IPS DF 4.7 (cell line): Measurements from ENCODE around the gene NF1.
"Not testable (repeated sequence)": the region's sequence is repeated elsewhere in the genome, so short reads cannot be mapped to it uniquely, and the experiment has no call there.

Experiments
- DNase-seq: peaks from one replicate; pipeline ENCODE4 v3.0.0-alpha.2; 2013; ENCODE audit warnings: low spot score; ENCODE audit errors: extremely low read depth

NF1 gene

GRCh38 chr17:31382668-31383275, 288.0 kb downstream of the NF1 start:
- not testable (repeated sequence) for DNase-seq

DNA sequence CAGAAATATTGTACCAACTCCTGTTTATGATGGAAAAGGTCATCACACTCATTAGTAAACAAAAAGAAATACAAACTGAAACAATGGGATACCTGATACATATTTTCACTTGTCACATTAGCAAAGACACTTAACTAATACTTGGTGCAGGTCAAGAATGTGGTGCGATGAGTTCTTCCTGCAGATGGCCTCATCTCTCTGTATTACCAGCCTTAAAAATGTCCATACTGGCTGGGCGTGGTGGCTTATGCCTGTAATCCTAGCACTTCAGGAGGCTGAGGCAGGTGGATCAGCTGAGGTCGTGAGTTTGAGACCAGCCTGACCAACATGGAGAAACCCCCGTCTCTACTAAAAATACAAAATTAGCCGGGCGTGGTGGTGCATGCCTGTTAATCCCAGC, 288.7 kb downstream of the NF1 start:
- DNase-seq: not testable (repeated sequence)

DNA sequence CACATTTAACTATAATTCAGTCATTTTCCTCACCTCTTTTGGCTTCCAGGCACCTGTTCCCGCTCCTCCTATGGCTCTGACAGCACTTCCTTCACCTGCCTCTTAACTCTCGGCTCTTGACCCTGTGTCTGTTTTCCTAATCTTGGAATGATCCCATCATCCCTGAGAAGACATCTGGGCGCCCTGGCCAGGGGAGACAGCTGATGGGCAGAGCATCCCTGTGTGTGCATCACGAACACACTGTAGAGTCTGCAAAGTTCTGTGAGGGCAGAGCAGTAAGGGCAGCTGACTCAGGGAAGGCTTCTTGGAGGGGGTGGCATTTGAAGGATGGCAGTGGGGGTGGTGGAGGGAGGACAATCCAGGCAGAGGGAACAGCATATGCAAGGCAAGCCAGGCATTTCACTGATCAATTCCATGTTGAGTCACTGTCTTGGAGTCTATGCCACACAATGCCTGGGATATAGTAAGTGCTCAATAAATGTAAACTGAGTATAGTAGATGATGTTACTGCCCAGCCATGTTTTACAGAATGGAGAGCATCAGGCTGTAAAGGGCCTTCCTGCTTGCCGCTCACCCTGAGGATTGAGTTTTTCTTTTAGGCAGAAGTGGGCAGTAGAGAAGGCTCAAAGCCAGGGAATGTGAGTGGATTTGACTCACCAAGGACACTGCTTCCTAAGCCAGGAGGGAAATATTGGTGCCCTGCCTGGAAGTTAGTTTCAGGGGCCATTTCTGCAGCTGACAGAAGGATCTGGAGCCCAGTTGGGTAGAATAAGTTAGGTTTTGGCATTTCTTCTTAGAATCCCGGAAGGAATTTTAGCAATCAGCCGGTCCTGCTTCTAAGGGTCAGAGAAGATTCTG, 290.9 kb downstream of the NF1 start:
- DNase-seq: no peak

DNA sequence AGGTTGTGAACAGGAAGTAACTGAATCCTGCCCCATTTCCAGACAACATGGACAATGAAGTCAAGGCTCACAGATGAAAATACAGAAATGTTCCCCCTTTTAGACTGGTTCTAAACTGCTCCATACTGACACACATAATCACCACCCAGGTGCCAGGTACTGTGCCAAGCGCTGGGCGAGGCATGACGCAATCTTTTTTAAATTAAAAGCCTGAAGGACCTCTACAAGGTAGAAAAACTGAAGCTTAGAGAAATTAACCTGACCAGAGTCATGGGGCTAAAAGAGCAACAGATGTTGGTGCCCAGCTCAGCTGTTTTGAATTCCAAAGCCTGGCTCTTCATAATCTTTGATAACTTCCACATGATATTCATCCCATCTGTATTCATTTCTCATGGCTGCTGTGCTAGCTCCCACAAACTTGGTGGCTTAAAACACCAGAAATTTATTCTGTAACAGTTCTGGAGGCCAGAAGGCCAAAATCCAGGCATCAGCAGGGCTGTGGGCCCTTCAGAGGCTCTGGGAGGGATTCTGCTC, 291.8 kb downstream of the NF1 start:
- DNase-seq: no peak

DNA sequence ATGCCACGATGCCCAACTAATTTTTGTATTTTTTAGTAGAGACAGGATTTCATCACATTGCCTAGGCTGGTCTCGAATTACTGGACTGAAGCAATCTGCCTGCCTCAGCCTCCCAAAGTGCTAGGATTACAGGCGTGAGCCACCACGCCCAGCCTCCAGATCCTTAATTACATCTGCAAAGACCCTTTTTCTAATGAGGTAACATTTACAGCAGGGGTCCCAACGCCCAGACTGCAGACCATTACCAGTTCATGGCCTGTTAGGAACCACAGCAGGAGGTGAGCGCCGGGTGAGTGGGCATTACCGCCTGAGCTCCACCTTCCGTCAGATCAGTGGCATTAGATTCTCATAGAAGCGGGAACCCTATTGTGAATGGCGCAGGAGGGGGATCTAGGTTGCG, 292.7 kb downstream of the NF1 start:
- no peak for DNase-seq

- no peak for DNase-seq
Measured at GRCh38 chr17:31388351-31388750, 293.6 kb downstream of the NF1 start.

DNA sequence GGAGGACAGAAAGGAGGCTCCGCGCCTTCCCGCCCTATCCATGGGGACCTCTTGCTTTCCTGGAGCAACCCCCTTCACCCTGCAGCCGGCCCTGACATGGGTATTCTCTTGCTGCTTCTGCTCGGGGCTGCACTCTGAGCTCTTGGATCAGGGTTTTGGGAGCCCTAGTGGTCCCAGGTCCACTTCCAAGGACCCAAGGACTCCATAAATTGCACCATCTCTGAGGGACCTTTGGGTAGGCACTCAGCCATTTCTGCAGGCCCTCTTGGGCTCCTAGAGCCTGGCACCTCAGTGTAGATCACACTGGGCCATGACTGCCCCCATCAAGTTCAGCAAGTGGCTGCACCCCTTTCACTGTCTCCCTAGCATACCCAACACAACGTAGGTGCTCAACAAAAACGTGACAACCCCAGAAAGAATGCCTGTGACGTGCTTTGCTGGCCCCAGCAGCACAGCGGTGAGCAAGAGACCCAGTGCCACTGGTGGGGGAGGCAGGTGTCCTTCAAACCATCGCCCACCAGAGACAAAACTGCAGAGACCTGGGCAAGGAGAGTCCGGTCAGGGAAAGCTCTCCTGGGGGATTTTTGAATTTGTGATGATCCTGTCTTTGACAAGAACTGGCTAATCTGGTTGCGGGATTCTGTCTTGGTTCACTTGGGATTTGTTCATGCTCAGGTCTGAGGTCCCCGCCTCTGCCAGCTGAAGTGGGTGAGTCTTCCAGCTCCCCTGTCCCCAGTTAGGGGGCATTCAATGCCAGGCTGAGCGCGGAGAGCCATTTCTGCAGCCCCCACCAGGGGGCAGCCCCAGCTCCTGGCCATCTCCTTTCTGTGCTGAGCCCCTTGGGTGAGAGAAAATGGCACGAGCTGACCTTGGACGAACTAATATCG, 294.2 kb downstream of the NF1 start:
- no peak for DNase-seq

GRCh38 chr17:31389657-31390381, 295.0 kb downstream of the NF1 start:
- DNase-seq: no peak

DNA sequence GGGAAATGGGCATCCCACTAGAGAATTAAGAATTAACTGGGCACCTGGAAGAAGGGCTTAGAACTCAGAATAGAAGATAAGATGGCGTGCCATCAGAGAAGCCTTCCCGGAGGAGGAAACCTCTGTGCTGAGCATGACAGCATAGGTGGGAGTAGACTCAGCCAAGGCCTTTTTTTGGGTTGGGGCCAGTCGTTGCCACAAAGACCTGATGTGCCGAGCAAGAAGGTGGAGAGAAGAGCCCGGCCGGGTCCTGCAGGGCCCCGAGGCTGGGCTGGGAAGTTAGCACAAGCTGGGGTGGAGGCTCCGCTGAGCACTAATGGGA, 295.6 kb downstream of the NF1 start:
- DNase-seq: no peak

DNA sequence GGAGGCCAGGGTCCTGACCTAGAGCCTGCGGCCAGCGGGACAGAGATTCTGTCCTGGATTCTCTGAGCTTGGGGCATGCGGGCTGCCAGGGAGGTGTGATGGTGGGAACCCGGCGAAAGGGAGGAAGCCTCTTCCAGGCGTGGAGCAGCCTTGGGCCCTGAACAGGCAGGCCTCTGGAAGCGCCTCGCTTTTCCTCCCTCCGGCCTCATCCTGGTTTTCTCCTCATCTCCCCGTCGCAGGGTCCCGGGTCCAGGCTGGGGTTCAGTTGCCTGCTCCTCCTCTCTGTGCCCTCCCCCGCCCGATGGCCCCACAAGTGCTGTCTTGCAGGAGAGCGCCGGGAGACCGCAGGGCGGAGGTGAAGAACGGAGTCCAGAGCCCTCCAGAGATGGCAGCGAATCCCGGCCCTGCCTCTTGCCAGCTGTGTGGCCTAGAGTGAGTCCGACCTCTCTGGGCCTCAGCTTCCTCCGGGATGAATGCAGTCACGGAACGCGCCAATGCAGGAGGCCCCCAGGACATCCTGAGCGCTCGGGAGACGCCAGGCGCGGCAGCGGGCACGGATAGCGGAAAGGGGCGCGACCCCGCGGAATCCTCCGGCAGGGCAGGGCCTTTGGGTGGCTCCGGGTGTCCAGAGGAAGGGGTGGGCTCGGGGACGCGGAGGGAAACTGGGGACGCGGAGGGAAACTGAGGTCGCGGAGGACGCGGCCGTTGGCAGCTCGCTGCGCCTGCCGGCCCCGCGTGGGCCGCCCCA, 296.1 kb downstream of the NF1 start:
- DNase-seq: no peak

GRCh38 chr17:31391496-31391949, 296.7 kb downstream of the NF1 start, which contains the start of gene RAB11FIP4:
Gene RAB11FIP4, plus strand, starts transcription at chr17:31391675. Its CDS starts 178 bp downstream, at chr17:31391853.
- DNase-seq: no peak

GRCh38 chr17:31392002-31392855, 297.5 kb downstream of the NF1 start:
- no peak for DNase-seq

- DNase-seq: no peak
Measured at GRCh38 chr17:31392856-31393748, 298.3 kb downstream of the NF1 start.

- no peak for DNase-seq
Measured at GRCh38 chr17:31393749-31394146, 299.0 kb downstream of the NF1 start.

DNA sequence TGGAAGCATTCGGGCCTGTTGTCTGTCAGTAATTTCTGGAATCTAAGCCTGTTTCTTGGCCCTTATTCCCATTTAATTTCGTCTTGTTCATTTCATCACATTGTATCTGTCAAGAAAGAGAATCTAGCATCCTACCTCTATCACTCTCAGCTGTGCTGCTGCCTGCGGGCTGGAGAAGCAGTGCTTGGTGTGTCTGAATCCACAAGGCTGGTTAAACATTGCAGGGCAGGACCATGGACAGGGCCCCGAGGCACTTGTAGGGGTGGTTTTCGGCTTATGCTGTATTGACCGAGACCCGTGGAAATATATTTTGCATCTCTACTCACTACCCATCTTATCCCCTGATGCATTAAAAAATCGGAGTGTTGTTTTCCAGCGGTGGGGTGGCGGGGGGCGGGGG, 299.8 kb downstream of the NF1 start:
- no peak for DNase-seq

DNA sequence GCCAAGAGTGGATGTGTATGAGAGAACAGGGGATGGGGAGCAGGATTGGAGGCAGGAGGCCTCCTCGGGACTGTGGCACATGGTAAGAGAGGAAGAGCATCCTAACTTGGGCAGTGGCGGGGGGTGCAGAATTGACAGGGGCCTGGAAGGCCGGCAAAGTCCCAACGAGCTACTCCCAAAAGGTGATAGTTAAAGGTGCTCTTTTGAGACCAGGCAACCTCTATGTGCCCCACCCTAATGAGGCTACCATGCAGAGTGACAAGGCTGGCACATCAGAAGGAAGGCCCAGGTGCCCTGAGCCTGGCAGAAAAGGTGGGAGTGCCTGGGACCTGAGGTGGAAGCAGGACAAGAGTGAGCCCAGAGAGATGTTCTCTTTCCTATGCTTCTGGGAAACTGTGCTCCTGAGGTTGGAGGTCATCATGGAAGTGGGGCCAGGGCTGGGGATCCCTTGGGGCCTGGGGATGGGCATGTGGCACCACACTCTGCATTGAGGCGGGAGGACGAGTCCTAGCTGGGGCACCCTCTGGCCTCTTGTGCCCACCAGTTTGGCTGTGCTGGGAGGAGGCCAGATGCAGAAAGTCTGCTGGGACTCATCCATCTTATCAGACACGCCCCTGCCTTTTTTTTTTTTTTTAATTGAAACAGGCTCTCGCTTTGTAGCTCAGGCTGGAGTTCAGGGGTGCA, 302.6 kb downstream of the NF1 start:
- DNase-seq: no peak

DNA sequence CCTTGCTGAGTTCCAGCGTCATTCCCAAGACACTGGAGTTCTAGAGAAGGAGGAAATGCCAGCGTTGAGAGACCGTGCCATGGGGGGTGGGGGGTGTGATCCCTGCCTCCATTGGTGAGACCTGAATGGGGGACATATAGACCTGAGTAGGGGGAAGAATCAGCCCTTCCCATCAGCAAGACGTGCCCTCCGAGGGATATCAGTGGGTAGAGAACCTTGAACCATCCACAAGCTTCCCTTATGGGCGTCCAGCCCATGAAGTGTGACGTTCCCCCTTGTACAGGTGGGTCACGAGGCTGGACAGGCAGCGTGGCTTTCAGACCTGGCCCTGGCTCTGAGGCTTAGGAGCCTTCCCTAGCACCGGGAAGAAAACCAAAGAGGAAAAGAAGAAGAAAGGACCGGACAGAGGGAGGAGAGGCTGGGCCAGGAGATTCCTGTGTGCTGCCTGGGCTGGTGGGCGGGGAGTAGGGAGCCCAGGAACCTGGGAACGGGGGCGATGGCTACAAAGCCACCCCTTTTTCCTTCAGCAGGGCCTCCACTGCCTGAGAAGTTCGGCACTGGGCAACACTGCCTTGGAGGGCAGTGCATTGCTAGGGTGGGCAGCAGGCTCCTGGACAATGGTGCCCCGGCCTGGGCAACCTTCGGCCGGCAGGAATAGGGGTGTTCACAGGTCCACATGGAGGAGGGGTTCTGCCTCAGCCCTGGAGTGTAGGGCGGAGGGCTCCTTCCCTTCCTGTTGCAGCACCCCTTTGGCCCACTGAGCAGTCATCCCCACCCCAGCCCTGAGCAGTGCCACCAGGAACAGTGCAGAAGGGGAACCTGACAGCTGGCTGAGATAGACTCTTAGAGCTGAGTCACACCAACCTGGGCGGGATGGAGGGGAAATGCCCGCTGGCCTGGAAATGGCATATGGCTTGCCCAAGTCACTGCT, 303.9 kb downstream of the NF1 start:
- no peak for DNase-seq
